Activated T-helper 1 cell treated with anti-CD3 and anti-CD28 coated beads, Interleukin-2, amount 50 U/mL, for 16 hours (primary cell): ENCODE measurements around the gene CLRN3.

Experiments used
- DNase-seq, 2 donors: peaks; one replicate each; pipeline ENCODE4 v3.0.0-alpha.2; 2020; ENCODE audit warnings: low read depth in 1 of 2, low spot score in 1 of 2

CLRN3 gene

GRCh38 chr10:127899766-127900387 is 7.1 kb upstream of the CLRN3 start:
- no peak for DNase-seq

GRCh38 chr10:127897177-127897576 is 4.4 kb upstream of the CLRN3 start:
- no peak for DNase-seq

- no peak for DNase-seq
These were observed 3.8 kb upstream of the CLRN3 start for GRCh38 chr10:127896590-127896989.

- DNase-seq = no peak
These were observed 1.4 kb upstream of the CLRN3 start for GRCh38 chr10:127894146-127894545.

- DNase-seq = no peak
These were observed 1.9 kb downstream of the CLRN3 start for GRCh38 chr10:127890832-127891334.

GRCh38 chr10:127890216-127890615 is 2.5 kb downstream of the CLRN3 start:
- no peak for DNase-seq

- no peak for DNase-seq
These were observed 3.0 kb downstream of the CLRN3 start for GRCh38 chr10:127889605-127890195.

- no peak for DNase-seq
These were observed 4.0 kb downstream of the CLRN3 start for GRCh38 chr10:127888521-127889312.

GRCh38 chr10:127887541-127888415 is 5.0 kb downstream of the CLRN3 start:
- no peak for DNase-seq

GRCh38 chr10:127886371-127887051 is 6.2 kb downstream of the CLRN3 start:
- DNase-seq = no peak

- DNase-seq = no peak
These were observed 8.2 kb downstream of the CLRN3 start for GRCh38 chr10:127884501-127884900.

GRCh38 chr10:127883516-127883915 is 9.2 kb downstream of the CLRN3 start:
- no peak for DNase-seq

GRCh38 chr10:127882801-127883459 is 9.8 kb downstream of the CLRN3 start:
- no peak for DNase-seq

GRCh38 chr10:127882391-127882790 is 10.3 kb downstream of the CLRN3 start:
- no peak for DNase-seq

GRCh38 chr10:127881262-127881661 is 11.5 kb downstream of the CLRN3 start:
- no peak for DNase-seq

- no peak for DNase-seq
These were observed 12.2 kb downstream of the CLRN3 start for GRCh38 chr10:127880557-127880956.

GRCh38 chr10:127878475-127879055 is 14.2 kb downstream of the CLRN3 start:
- DNase-seq = no peak

- DNase-seq = no peak
These were observed 15.0 kb downstream of the CLRN3 start for GRCh38 chr10:127877699-127878098.

- DNase-seq = no peak
These were observed 15.6 kb downstream of the CLRN3 start for GRCh38 chr10:127877116-127877515.

- no peak for DNase-seq
These were observed 16.8 kb downstream of the CLRN3 start for GRCh38 chr10:127875916-127876315.
